HG03565 (cell line): ENCODE data around the gene GDF9.
A peak's percentile ranks its signal among the peaks of the same experiment; 100 is the strongest.

Experiments used
- ATAC-seq: cut with Tn5 transposase; IDR thresholded peaks from one replicate; pipeline ENCODE4 v1.9.1; 2021; ENCODE audit warnings: mild to moderate bottlenecking, moderate library complexity; ENCODE audit not compliant: unreplicated experiment

GDF9 gene

GRCh38 chr5:132822650-132823480 is 43.4 kb downstream of the GDF9 start:
- ATAC-seq: no peak

- ATAC-seq: no peak
Observed at GRCh38 chr5:132821791-132822190, 44.5 kb downstream of the GDF9 start.

- ATAC-seq: no peak
Observed at GRCh38 chr5:132821350-132821749, 44.9 kb downstream of the GDF9 start.

- ATAC-seq: peak; percentile 61
Observed at GRCh38 chr5:132820162-132820754, 46.0 kb downstream of the GDF9 start.

- ATAC-seq: no peak
Observed at GRCh38 chr5:132819468-132819867, 46.8 kb downstream of the GDF9 start.

- no peak for ATAC-seq
Observed at GRCh38 chr5:132817011-132817410, 49.3 kb downstream of the GDF9 start.

GRCh38 chr5:132816554-132816953 is 49.7 kb downstream of the GDF9 start:
- no peak for ATAC-seq

GRCh38 chr5:132816083-132816482 is 50.2 kb downstream of the GDF9 start:
- ATAC-seq: no peak

- ATAC-seq: no peak
Observed at GRCh38 chr5:132815454-132815853, 50.8 kb downstream of the GDF9 start.

- ATAC-seq: no peak
Observed at GRCh38 chr5:132814503-132815294, 51.6 kb downstream of the GDF9 start.

- ATAC-seq: no peak
Observed at GRCh38 chr5:132813599-132814502, 52.4 kb downstream of the GDF9 start.

- no peak for ATAC-seq
Observed at GRCh38 chr5:132812781-132813598, 53.3 kb downstream of the GDF9 start, which contains the start of gene SOWAHA. TSS of gene SOWAHA (plus strand) at chr5:132813302. CDS start at chr5:132813622, 320 bp downstream.

GRCh38 chr5:132812123-132812765 is 54.0 kb downstream of the GDF9 start:
- no peak for ATAC-seq
